NK-92 treated with Interleukin-12 subunit alpha and Interleukin-12 subunit beta, amount 100 ng/mL, for 24 hours (cell line): ENCODE measurements around the gene AGPAT2.
"Not testable (repeated sequence)": the region's sequence is repeated elsewhere in the genome, so short reads cannot be mapped to it uniquely, and the experiment has no call there.

Source experiments
- DNase-seq: peaks from one replicate; lab custom pipeline; 2025; lab: John Stamatoyannopoulos, UW

AGPAT2 gene

DNA sequence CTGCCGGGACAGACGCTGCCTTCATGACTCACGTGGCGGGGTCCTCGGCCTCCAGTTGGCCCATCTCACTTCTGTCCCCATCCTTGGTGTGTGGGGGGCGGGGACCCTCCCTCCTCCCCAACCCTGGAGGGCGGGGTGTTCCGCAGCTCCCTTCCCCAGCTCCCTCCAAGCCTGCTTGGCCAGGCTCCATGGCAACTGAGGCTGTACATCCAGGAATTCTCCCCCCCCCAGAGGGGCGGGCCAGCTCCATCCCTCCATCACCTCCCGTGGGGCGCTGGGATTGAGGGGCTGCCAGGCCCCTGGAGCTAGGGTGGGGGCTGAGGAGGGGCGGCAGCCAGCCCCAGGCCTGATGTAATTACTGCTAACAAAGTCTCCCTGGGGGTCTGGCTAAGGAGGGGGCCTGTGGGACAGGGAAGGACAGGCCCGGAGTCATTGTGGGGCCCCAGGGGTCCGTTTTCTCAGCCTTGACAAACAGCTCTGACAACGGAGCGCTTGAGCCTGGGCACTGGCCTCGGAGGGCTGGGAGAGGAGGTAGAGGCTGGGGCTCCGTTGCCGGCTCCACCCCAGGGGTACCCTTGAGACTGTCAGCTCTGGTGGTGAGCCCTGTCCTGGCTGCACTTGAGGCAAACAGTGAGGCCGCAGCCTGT is 33.1 kb upstream of the AGPAT2 start:
- no peak for DNase-seq

DNA sequence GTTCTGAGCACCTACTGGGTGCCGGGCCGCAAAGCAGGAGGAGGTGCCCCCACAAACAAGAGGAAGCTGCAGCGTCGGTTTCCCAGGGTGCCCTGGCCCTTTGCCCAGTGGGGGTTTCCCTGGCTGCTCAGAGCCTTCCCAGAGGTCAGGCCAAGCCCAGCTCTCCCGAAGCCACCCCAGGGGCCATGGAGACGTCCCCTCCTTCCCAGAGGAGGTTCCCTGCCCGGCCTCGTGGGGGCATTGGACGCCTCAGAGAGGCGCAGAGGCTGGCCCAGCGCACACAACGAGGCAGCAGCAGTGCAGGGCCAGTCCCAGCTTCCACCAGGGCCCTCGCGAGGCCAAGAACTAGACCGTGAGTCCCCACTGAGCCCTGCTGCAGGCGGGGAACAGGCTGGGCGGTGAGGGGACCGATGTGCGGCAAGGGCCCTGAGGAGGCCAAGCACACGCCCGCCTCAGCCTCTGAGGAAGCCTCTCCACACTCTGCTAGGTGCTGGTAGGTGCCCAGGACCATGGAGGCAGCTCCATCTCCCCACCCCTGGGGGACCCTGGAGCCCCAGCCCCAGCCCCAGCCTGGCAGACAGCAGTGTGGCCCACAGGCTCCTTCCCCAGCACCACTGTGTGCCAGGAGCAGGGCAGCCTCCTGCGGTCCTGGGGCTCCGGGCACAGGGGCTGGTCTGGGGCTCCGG is 32.1 kb upstream of the AGPAT2 start:
- DNase-seq, result no peak

DNA sequence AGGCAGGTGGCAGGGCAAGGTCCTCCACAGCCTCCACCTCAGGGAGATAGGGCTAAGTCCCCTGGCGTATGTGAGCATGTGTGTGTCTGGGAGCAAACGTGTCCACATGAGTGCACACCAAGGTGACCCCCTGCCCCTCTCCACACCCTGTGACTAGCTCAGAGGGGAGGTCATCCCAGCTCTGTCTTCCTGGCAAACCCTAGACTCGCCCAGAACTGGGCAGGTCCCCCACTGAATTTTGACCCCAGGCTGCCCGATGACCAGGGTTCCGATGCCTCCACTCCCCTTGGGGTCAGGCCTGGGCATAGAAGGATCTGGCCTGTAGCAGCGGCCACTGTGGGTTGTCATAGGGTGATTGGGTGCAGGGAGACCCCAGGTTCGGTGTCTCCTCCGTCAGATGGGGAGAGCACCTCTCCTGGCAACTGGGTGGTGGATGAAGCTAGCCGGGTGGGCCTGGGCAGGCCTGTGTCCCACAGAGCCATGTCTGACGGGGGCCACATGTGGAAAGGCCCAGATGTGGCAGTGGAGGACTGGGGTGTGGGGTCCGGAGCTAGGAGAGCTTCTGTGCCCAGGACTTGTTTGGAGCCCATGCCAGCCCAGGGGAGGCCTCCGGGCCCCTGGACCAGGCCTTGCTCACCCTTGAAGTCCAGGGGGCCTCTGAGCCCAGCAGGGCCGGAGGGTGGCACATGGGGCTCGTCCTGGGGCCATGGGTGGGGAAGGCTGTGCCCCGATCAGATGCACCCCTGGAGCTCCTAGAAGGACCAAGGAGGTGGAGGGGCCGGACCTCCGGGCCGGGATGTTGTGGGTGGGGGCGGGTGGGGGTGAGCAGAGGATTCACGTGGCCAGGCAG is 31.3 kb upstream of the AGPAT2 start:
- DNase-seq, result no peak

GRCh38 chr9:136717399-136717798 is 30.1 kb upstream of the AGPAT2 start:
- no peak for DNase-seq

DNA sequence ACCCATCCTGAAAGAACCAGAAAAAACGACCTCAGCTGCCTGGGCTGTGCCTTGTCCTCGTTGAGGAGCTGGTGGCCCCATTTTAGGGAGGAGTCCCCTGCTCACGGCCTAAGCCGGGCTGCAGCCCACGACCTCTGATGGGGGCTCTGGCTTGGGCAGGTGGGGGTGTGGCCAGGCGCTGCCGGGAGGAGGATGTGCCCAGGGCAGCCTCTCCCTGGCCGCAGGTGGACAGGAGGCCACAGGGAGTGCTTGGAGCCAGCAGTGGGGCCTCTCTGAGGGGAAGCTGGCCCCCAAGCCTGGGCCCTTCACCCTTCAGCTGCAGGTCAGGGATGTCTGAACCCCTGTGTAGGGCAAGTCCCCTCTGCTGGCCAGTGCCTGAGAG is 27.6 kb upstream of the AGPAT2 start:
- no peak for DNase-seq

DNA sequence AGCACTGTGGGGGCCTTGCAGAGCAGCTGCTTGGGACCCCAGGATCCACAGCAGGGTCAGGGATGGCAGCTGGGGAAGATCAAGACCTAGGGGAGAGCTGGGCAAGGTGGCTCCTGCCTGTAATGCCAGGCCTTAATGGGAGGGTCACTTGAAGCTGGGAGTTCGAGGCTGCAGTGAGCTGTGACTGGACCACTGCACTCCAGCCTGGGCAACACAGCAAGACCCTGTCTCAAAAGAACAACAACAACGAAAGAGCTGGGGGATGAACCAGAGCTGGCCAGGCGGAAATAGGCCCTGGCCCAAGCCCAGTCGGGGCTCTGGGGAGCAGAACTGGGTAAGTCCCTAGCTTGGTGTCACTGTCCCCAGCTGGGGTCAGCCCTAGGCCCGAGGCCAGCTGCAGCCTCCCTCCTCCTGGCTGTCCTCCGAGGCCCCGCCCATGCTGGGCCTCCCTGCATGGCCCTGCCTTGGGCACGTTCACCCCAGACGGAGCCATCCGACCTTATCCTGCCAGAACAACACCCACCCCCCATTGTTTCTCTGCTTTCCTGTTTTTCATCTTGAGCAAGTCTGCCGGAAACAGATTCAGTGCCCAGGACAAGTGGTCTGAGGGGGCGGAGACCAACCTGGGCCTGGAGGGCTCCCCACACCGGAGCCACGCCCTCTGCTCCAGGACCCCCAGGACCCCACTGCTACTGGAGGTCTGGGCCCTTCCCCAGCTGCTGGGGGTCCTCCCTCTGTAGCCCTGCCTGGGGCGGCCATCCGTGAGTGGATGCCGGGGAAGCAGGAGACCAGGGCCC is 27.0 kb upstream of the AGPAT2 start:
- no peak for DNase-seq

GRCh38 chr9:136713550-136713949 is 26.3 kb upstream of the AGPAT2 start:
- no peak for DNase-seq

DNA sequence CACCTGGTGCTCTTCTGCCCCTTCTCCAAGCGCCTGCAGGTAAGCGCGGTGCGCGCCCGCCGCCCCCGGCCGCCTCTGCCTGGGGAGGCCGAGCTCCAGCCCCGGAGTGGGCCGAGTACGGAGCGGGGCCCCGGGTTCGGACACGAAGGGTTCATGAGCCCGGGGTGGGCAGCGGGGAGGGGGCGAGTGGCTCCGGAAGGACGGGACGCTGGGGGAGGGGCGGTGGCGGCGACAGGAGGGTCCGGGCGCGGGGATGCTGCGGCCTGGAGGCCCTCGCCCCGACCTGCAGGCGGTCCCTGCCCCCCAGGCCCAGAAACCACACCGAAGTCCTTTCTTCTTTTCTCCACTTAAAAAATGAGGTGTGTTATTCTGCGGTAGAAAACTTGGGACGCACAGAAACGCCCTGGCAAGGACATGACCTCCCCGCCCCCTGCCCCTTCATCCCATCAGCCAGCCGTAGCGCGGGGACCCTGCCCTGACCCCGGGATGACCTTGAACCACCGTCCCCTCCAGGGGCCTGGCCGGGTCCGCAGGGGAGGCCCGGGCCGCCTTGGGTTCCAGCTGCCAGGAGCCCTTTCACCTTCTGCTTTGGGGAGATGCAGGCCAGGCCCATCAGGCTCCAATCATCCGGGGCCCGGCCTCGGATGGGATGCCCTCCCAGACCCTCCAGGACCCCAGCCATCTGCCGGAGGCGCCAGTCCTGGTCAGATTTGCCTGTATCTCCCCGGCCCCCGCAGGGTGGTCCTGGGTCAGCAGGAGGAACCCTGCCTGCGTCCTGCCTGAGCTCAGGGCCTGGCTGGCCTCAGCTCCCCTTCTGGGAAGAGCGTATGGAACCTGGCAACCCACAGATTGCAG is 25.7 kb upstream of the AGPAT2 start:
- DNase-seq, result no peak

DNA sequence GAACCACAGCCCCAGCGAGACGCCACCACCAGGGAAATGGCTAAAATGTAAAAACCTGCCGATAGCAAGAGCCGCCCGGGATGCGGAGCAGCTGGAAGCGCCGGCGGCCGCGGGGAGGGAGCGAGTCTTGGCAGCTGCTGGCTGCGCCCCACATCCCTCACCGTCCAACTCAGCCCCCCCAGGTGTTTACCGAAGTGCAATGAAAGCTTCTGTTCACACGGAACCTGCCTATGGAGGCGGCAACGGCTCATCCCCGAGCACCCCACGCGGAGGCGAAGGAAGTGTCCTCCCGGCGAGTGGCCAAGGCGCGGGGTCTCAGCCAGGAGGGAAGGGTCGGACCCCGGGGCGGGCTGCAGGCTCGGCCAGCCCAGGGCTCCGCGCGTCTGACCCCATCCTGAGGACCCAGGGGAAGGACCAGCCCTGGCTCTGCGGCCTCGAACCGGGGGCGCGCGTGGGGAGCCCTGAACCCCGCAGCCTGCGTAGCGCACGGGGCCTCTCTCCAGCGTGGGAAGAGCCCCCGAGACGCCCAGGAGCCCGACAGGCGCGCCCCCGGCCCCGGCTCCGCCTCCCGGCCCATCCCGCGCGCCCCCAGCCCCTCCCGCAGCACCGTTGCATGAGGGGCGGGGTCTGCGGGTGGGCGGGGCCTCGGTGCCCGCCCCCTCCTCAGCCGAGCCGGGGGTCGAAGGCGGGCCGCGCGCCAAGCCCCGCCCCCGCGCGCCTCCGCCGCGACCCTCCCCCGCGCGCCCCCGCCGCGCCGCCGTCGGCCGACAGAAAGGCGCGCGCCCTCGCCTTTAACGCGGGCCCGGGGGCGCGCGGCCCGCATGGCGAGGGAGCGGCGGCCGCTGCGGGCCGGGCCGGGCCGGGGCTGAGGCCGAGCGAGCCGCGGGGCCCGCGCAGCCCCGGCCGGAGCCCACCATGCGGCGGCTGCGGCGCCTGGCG is 24.8 kb upstream of the AGPAT2 start, which contains the start of gene DIPK1B:
TSS of gene DIPK1B (plus strand) at position 822 of the 939 bp plus-strand sequence. CDS start at position 916, 94 bp downstream.
- no peak for DNase-seq

DNA sequence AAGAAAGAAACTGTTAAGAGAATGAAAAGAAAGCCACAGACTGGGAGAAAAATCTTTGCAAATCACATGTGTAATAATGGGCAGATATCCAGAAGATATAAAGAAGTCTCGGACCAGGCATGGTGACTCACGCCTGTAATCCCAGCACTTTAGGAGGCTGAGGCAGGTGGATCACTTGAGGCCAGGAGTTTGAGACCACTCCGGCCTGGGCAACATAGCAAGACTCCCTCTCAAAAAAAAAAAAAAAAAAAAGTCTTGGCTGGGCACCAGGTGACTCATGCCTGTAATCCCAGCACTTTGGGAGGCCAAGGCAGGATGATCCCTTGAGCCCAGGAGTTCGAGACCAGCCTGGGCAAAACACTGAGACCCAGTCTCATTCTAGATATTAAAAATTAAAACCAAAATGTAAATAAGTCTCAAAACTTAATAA is 24.0 kb upstream of the AGPAT2 start:
- DNase-seq, result not testable (repeated sequence)

DNA sequence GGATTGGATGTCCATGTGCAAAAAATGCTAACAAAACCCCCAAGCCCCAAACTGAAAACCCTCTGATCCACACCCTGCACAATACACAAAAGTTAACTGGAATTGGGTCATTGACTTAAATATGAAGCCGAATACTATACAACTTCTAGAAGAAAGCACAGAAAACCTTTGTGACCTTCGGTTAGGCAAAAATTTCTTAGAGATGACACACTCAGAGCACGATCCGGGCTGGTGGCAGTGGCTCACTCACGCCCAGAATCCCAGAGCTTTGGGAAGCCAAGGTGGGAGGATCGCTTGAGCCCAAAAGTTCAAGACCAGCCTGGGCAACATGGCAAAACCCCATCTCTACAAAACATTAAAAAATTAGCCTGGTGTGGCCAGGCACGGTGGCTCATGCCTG is 23.3 kb upstream of the AGPAT2 start:
- no peak for DNase-seq

DNA sequence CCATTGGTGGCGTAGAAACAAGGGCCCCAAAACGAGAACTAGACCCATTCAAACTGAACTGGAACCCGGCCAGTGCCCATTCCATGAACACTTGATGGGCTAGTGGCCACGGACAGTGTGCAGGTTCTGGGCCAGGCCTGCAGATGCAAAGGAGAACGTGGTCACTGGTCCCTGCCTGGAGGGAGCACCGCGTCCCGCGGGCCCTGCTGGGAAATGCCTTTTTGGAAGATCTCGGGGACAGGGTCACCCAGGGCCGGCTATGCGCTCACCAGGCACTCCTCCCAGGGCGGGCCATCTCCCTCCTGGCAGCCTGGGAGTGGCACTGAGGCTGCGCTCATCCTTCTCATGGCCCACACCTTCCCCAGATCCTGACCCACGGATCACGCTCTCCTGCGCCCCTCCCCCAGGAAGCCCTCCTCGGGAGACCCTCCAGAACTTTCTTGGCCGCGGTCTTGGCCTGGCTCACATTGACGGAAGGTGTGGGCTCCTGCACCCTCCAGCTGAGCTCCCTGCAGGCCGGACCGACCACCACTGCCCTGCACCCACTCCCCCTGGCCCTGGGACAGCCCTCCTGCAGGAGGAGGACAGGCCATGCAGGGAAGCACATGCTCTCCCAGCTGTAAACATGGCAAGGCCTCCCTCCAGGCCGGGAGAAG is 22.3 kb upstream of the AGPAT2 start:
- no peak for DNase-seq

GRCh38 chr9:136707849-136708517 is 20.7 kb upstream of the AGPAT2 start:
- DNase-seq, result no peak

- DNase-seq, result no peak
Observed at GRCh38 chr9:136707011-136707410, 19.8 kb upstream of the AGPAT2 start.

GRCh38 chr9:136705564-136705963 is 18.3 kb upstream of the AGPAT2 start:
- no peak for DNase-seq

DNA sequence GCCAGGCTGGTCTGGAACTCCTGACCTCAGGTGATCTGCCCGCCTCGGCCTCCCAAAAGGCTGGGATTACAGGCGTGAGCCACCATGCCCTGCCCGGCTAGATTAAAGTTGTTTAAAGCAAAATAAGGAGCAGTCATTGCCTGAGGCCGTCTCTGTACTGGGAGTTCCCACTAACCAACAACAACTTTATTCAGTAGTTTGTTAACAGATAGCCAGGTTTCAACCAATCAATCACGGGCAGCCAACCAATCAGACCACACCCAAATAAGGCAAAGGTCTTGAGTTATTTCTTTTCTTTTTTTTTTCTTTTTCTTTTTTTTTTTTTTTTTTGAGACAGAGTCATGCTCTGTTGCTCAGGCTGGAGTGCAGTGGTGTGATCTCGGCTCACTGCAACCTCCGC is 17.5 kb upstream of the AGPAT2 start:
- DNase-seq, result not testable (repeated sequence)

DNA sequence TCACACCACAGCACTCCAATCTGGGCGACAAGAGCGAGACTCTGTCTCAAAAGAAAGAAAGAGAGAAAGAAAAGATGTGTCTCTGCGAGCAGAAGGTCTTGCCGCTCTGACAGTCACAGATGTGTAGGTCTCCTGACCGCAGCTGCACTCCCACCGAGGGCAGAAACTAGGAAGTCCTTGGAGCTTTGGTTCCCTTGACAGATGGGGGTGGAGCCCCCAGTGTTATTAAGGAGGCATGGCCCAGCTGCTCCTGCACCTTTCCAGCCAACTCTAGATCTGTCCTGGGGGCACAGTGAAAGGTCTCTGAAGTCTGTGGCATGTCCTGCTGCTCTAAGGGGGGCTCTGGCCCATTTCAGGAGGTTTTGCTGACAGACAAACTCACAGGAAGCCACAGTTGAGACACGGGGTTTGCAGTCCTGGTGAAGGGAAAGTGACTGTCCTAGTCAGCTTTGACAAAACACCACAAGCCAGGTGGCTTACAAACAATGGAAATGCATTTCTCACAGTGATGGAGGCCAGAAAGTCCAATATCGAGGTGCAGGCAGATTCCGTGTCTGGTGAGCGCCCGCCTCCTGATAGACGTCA is 16.1 kb upstream of the AGPAT2 start:
- DNase-seq, result no peak

DNA sequence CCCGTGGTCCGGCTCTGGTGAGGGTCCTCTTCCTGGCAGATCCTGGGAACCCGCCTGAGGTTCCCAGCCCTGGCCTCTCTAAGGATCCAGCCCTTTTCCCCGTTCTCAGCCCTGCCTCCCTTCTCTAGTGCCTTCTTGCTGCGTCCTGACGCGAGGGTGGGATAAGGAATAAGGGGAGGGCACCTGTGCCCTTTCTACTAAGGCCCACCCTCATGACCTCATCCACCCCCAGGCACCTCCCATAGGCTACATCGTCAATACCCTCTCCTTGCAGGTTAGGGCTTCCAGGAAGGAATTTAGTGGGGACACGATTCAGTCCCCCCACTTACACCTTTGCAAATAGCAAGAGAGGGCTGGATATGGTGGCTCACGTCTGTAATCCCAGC is 14.4 kb upstream of the AGPAT2 start:
- no peak for DNase-seq
